Measurements from ENCODE around the gene DLGAP1. TPM values are rescaled to one million over a fixed set of nuclear protein-coding genes. Genes with fewer than 3 reads are reported as not detected.

The DLGAP1 gene
- total RNA-seq, 1 donor from 2014 or later: 0.05 TPM

- Mint-ChIP-seq H3K27ac (ENCODE audit: unreplicated experiment) (no peak overlapping the region), H3K4me3 (ENCODE audit: unreplicated experiment) (no peak overlapping the region), H3K4me1 (ENCODE audit: unreplicated experiment) (no peaks in the 10 kb centered on the region), H3K36me3 (ENCODE audit: unreplicated experiment) (no peaks in the 10 kb centered on the region), H3K9me3 (ENCODE audit: unreplicated experiment) (peaks cover 12% of the 10 kb centered on the region), H3K27me3 (ENCODE audit: unreplicated experiment) (no peaks in the 10 kb centered on the region)
- TF ChIP-seq CTCF (IDR thresholded peaks at IDR 0.05): no peak
- no peak for DNase-seq (ENCODE audit: extremely low spot score, unreplicated experiment)
Observed at GRCh38 chr18:4181882-4182568, 273.1 kb downstream of the DLGAP1 start.

- DNase-seq (ENCODE audit: extremely low spot score, unreplicated experiment): no peak
- Mint-ChIP-seq H3K4me1 (ENCODE audit: unreplicated experiment) (no peaks in the 10 kb centered on the region), H3K9me3 (ENCODE audit: unreplicated experiment) (peaks cover 7% of the 10 kb centered on the region), H3K4me3 (ENCODE audit: unreplicated experiment) (no peak overlapping the region), H3K27me3 (ENCODE audit: unreplicated experiment) (no peaks in the 10 kb centered on the region), H3K36me3 (ENCODE audit: unreplicated experiment) (no peaks in the 10 kb centered on the region), H3K27ac (ENCODE audit: unreplicated experiment) (no peak overlapping the region)
- TF ChIP-seq CTCF (IDR thresholded peaks at IDR 0.05): no peak
Observed at GRCh38 chr18:4181086-4181485, 274.0 kb downstream of the DLGAP1 start.

- no peak overlapping the region for H3K4me3 Mint-ChIP-seq (ENCODE audit: unreplicated experiment)
- DNase-seq (ENCODE audit: extremely low spot score, unreplicated experiment): no peak
- no peaks in the 10 kb centered on the region for H3K4me1 Mint-ChIP-seq (ENCODE audit: unreplicated experiment)
- TF ChIP-seq CTCF (IDR thresholded peaks at IDR 0.05): no peak
- peaks cover 3% of the 10 kb centered on the region for H3K9me3 Mint-ChIP-seq (ENCODE audit: unreplicated experiment)
- no peaks in the 10 kb centered on the region for H3K36me3 Mint-ChIP-seq (ENCODE audit: unreplicated experiment)
- H3K27ac Mint-ChIP-seq (ENCODE audit: unreplicated experiment): no peak overlapping the region
- no peaks in the 10 kb centered on the region for H3K27me3 Mint-ChIP-seq (ENCODE audit: unreplicated experiment)
Observed at GRCh38 chr18:4172196-4173100, 282.7 kb downstream of the DLGAP1 start.

GRCh38 chr18:4157352-4157751 is 297.8 kb downstream of the DLGAP1 start:
- no peak for TF ChIP-seq CTCF (IDR thresholded peaks at IDR 0.05)
- Mint-ChIP-seq H3K36me3 (ENCODE audit: unreplicated experiment) (no peaks in the 10 kb centered on the region), H3K4me3 (ENCODE audit: unreplicated experiment) (no peak overlapping the region), H3K9me3 (ENCODE audit: unreplicated experiment) (no peaks in the 10 kb centered on the region), H3K27ac (ENCODE audit: unreplicated experiment) (no peak overlapping the region), H3K27me3 (ENCODE audit: unreplicated experiment) (no peaks in the 10 kb centered on the region), H3K4me1 (ENCODE audit: unreplicated experiment) (no peaks in the 10 kb centered on the region)
- DNase-seq (ENCODE audit: extremely low spot score, unreplicated experiment): no peak

GRCh38 chr18:4146797-4147196 is 308.3 kb downstream of the DLGAP1 start:
- H3K27me3 Mint-ChIP-seq (ENCODE audit: unreplicated experiment): no peaks in the 10 kb centered on the region
- peaks cover 5% of the 10 kb centered on the region for H3K9me3 Mint-ChIP-seq (ENCODE audit: unreplicated experiment)
- H3K36me3 Mint-ChIP-seq (ENCODE audit: unreplicated experiment): no peaks in the 10 kb centered on the region
- no peak for TF ChIP-seq CTCF (IDR thresholded peaks at IDR 0.05)
- DNase-seq (ENCODE audit: extremely low spot score, unreplicated experiment): no peak
- no peaks in the 10 kb centered on the region for H3K4me1 Mint-ChIP-seq (ENCODE audit: unreplicated experiment)
- H3K27ac Mint-ChIP-seq (ENCODE audit: unreplicated experiment): no peak overlapping the region
- H3K4me3 Mint-ChIP-seq (ENCODE audit: unreplicated experiment): no peak overlapping the region
